UCSD-AML1 (cell line): ENCODE measurements around the gene GPS2.

Experiments used
- DNase-seq: peaks from one replicate; lab custom pipeline; 2025; ENCODE audit not compliant: unreplicated experiment; lab: John Stamatoyannopoulos, UW

GPS2 gene

GRCh38 chr17:7318121-7318860 is 3.1 kb upstream of the GPS2 start:
- no peak for DNase-seq

GRCh38 chr17:7317161-7317803 is 2.1 kb upstream of the GPS2 start:
- DNase-seq: no peak

- DNase-seq: no peak
Observed at GRCh38 chr17:7315570-7316235, 543 bp upstream of the GPS2 start.

- no peak for DNase-seq
Observed at GRCh38 chr17:7313890-7314718, 1.1 kb downstream of the GPS2 start.

- DNase-seq: no peak
Observed at GRCh38 chr17:7313088-7313889, 1.9 kb downstream of the GPS2 start.

- no peak for DNase-seq
Observed at GRCh38 chr17:7312432-7313087, 2.6 kb downstream of the GPS2 start.

GRCh38 chr17:7311110-7311705 is 4.0 kb downstream of the GPS2 start:
- no peak for DNase-seq

- DNase-seq: no peak
Observed at GRCh38 chr17:7309628-7310027, 5.5 kb downstream of the GPS2 start.

GRCh38 chr17:7308625-7309433 is 6.3 kb downstream of the GPS2 start:
- DNase-seq: peak; percentile 69

- DNase-seq: peak; percentile 56
Observed at GRCh38 chr17:7307686-7308624, 7.2 kb downstream of the GPS2 start.

- DNase-seq: peak; percentile 100
Observed at GRCh38 chr17:7306911-7307685, 8.1 kb downstream of the GPS2 start, which contains the start of gene EIF5A. EIF5A (plus strand) TSS chr17:7307628; CDS start chr17:7309636, 2,008 bp downstream.

- DNase-seq: no peak
Observed at GRCh38 chr17:7304179-7304578, 11.0 kb downstream of the GPS2 start.

- peak; percentile 86 for DNase-seq
Observed at GRCh38 chr17:7296189-7296861, 18.8 kb downstream of the GPS2 start.

GRCh38 chr17:7295230-7296180 is 19.7 kb downstream of the GPS2 start:
- no peak for DNase-seq

GRCh38 chr17:7294614-7295153 is 20.5 kb downstream of the GPS2 start, which contains the start of gene YBX2:
YBX2 (minus strand) TSS chr17:7294639; CDS start chr17:7294500, 139 bp downstream.
- DNase-seq: peak; percentile 65
